SHP77 treated with DMSO at 0.1 percent for 48 hours (cell line): ENCODE measurements around the gene KIF1C.
"Not testable (repeated sequence)": the region's sequence is repeated elsewhere in the genome, so short reads cannot be mapped to it uniquely, and the experiment has no call there.

ENCODE experiments used
- DNase-seq: peaks from one replicate; lab custom pipeline; 2025; lab: John Stamatoyannopoulos, UW

Gene KIF1C

DNA sequence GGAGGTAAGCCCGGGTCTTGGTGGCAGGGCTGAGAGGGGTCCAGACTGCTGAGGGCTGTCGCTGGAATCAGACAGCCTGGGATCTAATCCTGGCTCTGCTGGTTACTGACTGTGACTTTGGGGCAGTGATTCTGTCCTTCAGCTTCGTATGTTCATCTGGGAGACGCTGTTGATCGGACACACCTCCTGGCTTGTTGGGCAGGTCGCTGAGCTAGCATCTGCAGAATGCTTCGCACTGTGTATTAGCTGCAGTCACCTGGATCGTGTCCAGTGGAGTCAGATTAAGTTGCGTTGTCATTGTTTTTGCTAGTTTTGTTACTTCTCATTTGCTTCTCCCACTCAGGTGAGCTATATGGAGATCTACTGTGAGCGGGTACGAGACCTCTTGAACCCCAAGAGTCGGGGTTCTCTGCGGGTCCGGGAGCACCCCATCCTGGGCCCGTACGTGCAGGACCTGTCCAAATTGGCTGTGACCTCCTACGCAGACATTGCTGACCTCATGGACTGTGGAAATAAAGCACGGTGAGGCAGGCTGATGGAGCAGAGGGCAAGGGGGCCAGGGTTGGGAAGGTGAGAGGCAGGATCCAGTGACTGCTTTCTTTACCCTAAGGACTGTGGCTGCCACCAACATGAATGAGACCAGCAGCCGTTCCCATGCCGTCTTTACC, 4.5 kb downstream of the KIF1C start:
- DNase-seq: no peak

DNA sequence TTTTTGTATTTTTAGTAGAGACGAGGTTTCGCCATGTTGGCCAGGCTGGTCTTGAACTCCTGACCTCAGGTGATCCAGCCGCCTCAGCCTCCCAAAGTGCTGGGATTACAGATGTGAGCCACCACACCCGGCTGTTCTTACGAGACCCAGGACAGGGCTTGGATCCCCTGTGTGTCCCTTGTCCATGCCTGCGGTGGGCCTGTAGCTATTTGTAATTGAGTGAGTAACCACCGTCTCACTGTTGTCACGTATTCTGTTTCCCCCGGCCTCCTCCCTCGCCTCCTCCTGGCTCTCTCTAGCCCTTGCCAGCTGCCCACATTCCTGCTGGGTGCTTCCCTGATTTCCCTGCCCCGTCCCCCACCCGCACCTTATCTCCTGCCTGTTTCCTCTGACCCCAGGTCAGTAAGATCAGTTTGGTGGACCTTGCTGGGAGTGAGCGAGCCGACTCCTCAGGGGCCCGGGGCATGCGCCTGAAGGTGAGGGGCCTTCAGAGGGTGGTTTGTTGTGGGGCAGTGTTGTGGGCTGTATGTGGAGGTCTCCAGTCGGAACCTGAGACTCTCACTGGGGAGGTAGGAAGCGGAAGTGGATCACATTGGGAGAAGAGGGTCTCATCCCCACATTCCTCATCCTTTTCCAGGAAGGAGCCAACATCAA, 5.6 kb downstream of the KIF1C start:
- no peak for DNase-seq

DNA sequence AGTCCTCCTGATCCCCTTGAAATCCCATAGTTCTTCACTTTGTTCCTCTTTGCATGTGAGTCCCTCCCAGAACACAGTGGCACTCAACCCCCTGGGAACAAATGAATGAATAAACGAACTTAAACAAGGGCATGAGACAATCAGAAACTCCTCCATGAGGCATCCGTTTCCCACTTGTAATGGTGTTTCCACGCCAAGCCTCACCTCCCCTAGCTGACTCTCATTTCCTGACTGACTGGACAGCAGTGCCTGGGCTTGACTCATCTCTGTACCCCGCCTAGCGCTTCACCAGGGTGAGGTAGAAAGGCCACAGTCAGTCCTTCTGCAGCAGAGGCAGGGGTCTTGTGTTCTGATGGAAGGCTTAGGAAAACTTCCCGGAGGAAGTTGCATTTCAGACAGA, 14.2 kb downstream of the KIF1C start:
- no peak for DNase-seq

DNA sequence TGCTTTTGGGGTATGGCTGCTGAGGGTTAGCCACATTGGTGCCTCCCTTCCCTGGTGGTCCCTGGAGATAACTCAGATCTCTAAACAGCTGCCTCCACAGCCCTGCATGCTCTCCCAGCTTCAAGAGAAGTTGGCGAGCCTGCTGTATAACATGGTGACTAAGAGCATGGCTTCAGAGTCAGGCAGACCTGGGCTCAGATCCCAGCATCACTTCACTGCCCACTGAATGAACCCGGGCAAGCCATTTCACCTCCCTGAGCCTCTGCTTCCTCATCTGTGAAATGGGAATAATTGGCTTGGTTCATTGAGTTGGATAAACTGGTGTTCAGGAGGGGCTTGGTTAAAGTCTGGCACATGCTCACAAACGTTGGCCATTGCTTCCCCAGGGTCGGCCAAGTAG, 16.6 kb downstream of the KIF1C start:
- no peak for DNase-seq

DNA sequence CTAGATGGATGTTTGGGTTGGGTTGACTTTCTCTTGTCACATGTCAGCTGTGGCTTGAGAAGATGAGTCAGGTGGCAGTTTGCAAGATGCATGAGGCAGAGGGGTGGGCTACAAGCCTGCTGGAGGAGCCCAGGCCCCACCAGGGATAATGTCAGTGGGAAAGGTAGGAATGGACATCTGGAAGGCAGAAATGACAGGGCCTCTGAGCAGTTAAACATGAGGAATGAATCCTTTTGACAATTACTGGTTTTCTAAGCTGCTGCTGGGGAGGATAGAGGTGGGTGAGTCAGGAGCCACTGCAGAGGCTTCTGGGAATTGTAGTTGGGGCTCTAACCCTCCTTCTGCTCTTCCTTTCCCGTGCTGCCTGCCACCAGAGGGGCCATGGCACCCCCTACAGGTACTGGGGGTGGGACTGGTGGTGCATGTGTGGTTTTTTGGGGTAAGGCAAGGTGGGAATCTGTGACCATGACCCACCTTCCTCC, 21.8 kb downstream of the KIF1C start:
- DNase-seq: no peak

DNA sequence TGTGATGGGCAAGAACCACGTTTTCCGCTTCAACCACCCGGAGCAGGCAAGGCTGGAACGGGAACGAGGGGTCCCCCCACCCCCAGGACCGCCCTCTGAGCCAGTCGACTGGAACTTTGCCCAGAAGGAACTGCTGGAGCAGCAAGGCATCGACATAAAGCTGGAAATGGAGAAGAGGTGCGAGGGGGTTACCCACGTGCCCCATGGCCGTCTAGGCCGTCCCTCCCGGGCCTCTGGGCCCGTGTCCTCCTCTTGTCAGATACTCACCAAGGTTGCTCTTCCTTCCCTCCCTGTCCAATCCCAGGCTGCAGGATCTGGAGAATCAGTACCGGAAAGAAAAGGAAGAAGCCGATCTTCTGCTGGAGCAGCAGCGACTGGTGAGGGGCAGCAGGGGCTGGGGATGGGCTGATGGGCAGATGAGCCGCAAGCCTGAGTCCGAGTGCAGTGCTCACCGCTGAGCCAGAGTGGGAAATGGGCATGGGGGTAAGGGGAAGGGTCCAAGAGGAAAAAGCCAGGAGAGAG, 22.8 kb downstream of the KIF1C start:
- no peak for DNase-seq

DNA sequence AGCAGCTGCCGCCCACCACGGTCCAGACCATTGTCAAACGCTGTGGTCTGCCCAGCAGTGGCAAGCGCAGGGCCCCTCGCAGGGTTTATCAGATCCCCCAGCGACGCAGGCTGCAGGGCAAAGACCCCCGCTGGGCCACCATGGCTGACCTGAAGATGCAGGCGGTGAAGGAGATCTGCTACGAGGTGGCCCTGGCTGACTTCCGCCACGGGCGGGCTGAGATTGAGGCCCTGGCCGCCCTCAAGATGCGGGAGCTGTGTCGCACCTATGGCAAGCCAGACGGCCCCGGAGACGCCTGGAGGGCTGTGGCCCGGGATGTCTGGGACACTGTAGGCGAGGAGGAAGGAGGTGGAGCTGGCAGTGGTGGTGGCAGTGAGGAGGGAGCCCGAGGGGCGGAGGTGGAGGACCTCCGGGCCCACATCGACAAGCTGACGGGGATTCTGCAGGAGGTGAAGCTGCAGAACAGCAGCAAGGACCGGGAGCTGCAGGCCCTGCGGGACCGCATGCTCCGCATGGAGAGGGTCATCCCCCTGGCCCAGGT, 24.5 kb downstream of the KIF1C start:
- DNase-seq: no peak

DNA sequence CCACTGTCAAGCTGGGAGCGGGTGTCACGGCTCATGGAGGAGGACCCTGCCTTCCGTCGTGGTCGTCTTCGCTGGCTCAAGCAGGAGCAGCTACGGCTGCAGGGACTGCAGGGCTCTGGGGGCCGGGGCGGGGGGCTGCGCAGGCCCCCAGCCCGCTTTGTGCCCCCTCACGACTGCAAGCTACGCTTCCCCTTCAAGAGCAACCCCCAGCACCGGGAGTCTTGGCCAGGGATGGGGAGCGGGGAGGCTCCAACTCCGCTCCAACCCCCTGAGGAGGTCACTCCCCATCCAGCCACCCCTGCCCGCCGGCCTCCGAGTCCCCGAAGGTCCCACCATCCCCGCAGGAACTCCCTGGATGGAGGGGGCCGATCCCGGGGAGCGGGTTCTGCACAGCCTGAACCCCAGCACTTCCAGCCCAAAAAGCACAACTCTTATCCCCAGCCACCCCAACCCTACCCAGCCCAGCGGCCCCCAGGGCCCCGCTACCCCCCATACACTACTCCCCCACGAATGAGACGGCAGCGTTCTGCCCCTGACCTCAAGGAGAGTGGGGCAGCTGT, 25.9 kb downstream of the KIF1C start:
- DNase-seq: no peak

DNA sequence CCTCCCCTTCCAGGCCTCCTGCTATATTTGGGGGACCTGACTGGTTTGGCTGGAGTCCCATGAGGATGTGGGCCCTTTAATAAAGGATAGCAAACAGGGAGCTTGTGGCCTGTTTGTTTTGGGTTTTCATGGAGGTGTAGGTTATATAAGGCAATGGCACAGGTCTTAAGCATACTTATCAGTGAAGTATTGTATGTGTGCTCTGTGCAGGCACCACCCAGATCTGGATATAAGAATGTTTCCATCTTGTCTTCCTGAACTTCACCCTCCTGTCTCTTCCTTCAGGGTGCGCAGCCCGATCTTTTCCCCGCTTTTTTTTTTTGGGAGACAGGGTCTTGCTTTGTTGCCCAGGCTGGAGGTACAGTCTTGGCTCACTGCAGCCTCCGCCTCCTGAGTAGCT, 26.9 kb downstream of the KIF1C start:
- no peak for DNase-seq

DNA sequence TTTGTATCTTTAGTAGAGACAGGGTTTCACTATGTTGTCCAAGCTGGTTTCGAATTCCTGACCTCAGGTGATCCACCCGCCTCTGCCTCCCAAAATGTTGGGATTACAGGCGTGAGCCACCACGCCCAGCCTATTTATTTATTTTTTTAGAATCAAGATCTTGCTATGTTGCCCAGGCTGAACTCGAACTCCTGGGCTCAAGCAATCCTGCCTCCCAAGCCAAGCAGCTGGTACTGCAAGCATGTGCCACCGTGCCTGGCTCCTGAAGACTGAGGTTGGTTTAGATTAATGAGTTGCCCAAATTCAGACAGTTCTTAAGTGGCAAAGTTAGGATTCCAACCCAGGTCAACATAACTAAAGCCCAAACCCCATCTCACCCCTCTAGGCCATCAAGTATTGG, 29.5 kb downstream of the KIF1C start:
- DNase-seq: no peak

DNA sequence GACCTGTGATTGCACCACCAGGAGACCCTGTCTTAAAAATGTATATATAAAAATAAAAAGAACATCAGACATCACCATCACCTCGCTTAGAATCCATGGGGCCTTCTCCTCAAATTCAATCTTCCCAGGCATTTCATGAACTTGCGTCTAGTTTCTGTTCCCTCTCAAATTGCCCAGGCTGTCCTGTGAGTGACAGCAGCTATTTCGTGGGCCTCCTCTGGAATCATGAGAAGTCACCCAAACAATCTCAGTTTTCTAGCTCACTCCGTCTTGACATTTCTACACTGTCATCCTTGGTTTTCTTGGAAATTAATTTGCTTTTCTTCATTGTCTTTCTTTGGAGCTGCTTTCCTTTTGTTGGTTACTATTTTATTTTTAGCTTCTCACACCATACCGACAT, 30.2 kb downstream of the KIF1C start:
- DNase-seq: no peak

DNA sequence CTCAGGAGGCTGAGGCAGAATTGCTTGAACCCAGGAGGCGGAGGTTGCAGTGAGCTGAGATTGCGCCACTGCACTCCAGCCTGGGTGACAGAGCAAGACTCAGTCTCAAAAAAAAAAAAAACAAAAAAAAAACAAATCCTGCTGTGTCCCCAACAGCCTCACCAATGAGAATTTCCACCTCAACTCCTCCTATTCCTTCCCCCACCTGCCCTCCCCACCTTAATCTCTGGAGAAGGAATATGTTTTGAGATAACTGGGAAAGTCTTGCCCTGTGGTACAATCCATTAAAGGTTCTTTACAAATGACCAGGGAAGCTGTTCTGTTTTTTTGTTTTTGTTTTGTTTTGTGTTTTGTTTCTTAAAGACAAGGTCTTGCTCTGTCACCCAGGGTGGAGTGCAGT, 32.4 kb downstream of the KIF1C start:
- not testable (repeated sequence) for DNase-seq

DNA sequence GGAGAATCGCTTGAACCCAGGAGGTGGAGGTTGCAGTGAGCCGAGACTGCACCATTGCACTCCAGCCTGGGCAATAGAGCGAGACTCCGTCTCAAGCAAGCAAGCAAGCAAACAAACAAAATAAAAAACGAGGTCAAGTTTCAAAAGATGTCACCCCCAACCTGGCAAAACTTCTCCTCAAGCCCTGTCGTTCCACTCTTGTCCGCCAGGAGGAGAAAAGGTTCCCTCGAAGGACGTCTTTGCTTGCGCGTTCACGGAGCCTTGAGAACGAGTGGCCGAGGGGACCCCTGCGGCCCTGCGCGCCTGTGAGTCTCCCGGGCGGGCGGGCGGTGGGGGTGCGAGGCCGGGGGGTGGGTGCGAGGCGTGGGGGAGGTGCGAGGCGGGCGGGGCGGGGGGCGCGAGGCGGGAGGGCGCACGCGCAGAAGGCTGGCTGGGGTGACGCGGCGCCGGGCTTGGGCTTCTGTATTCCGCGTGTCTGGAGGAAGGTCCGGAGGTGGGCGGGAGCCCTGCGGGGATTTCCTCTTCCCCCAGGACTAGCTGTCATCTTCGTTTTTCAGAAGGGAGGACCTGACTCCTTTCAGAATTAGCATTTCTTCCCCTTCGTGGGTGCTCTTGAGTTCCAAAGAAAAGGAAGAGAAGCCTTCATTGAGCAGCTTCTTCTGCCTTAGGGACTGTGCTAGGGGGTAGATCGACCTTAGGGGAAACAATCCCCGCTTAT, 33.8 kb downstream of the KIF1C start:
- peak; percentile 19 for DNase-seq

DNA sequence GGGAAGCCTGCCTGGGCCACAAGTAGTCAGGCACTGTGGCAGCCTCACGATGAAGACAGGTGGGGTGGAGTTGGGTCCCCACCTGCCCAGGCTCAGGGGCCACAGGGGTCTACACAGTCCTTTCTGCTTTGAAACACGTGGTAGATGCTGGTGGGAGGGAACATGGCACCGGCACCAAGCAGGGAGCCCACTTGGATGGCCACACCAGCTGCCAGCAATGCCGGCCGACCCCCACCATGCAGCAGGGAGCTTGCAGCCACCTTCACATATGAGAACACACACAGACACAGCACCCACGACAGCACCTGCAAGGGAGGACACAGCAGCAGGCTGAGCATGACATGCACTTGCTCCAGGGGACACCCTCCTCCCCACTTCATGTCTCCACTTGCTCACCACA, 35.1 kb downstream of the KIF1C start:
- no peak for DNase-seq

DNA sequence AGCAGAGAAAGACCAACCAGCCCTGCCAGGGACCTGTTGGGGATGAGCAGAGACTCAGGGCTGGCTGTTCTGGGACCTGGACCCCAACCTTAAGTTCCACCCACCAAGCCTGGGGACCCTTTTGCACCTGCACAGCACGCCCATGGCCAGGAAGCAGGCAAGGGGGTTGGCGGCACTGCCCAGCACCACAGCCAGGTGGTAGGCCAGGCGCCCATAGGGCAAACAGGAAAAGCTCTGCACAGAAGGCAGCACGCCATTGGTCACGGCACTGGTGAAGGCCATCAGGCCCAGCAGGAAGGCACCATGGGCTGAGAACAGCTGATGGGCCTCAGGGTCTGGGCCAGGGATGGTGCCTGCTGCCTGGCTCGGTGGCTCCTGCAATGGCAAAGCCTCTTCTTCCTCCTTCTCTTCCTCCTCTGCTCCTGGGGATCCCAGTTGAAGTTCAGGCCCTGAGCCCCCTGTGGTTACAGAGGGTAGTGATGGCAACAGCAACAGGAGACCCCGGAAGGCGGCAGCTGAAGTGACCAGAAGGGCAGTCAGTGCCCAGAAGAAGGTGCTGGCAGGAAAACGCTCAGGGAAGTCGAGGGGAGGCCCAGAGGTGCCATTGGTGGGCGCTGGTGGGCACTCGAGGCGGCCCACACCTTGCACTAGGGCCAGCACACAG, 35.7 kb downstream of the KIF1C start:
- no peak for DNase-seq

DNA sequence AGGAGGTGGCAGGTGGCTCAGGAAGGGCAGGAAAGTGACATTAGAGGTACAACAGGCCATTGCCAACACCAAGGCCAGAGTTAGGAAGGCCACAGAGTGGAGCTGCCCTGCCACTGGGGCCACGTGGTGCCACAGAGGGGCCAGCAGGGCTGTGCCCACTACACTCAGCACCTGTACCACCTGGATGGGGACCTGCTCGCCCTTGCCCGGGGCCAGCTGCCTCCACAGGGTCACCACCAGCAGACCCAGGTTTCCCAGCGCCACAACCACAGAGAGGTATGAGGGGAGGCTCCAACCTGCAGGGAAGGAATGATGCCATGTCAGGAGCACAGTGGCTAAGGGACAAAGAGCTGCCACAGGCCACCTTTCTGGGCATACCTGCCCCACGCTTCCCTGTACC, 36.3 kb downstream of the KIF1C start:
- no peak for DNase-seq

DNA sequence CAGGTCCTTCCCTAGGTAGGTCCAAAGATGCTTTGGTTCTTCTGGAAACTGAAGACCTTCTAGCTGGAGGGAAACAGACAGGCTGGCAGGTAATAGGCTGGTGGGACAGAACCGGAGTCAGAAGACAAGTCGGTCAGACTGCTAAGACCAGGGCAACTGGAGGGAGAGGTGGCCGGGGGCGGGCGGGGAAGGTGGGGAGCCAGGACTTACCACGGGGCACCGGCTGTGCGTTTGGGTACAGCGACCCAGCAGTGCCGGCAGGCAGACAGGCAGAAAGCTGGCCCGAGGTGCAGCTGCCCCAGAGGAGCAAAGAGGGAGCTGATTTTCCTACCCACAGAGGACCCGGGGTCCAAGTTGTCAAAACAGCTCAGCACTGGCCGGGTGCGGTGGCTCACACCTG, 36.9 kb downstream of the KIF1C start:
- no peak for DNase-seq

DNA sequence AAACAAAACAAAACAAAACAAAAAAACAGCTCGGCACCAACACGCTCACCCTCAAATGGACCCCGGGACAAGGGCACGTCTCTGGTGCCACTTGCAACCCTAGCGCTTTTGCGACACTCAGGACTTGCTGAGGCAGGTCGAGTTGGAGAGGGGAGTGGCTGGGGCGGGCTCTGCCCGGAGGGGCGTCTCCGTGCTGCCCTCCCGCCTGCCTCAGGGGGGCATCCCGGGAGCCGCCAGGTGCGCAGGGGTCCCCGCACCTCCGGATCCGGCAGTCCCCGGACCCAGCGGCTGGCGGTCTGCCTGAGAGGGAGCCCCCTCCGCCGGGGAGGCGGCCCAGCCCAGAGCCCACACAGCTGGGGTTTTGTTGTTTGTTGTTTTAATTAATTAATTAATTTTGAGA, 37.6 kb downstream of the KIF1C start, which contains the start of gene SLC52A1:
Gene SLC52A1, minus strand, starts transcription at position 112 of the 400 bp plus-strand sequence. CDS start 820 bp downstream, outside the sequence.
- no peak for DNase-seq

DNA sequence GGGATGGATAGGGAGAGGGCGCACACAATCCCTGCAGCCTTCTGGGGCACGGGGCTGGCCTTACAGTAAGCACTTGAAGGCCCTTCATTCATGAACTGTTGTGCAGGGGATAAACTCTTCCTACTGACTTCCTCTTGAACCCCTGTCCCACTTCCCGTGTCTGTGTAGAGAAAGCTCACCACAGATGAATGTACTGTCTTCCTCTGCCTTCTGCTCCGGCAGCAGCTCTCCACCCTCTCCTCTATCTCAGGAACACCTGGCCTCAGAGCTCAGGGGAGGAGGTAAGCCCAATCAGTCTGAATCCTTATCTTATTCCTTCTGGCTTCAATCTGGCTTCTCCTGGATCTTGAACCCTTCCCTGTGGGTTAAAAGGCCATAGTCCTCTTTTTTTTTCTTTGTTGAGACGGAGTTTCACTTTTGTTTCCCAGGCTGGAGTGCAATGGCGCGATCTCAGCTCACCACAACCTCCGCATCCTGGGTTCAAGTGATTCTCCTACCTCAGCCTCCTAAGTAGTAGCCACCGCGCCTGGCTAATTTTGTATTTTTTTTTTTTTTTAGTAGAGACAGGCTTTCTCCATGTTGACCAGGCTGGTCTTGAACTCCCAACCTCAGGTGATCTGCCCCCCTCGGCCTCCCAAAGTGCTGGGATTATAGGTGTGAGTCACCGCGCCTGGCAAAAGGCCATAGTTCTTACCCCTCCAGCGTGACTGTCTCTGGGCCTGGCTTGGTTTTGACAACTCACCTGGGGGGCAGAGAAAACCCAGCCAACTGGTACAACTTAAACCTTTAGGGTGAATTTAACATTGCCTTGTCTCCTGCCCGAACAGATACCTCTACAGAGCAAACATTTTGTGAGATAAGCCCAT, 44.6 kb downstream of the KIF1C start:
- DNase-seq: no peak

DNA sequence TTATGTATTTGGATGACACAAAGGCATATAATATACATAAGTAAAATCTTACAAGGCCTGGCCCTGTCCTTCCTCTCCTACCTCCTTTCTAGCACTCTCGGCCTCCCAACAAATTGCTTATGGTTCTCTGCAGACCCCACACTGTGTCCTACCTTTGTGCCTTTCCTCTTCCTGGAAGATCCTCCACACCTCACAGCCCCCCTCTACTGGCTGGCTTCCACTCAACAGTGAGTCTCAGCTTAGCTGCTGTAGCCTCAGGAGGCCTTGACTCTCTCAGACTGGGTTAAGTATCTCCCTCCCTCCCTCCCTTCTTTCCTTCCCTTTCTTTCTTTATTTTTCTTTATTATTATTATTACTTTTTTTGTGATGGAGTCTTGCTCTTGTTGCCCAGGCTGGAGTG, 45.8 kb downstream of the KIF1C start:
- DNase-seq: no peak

DNA sequence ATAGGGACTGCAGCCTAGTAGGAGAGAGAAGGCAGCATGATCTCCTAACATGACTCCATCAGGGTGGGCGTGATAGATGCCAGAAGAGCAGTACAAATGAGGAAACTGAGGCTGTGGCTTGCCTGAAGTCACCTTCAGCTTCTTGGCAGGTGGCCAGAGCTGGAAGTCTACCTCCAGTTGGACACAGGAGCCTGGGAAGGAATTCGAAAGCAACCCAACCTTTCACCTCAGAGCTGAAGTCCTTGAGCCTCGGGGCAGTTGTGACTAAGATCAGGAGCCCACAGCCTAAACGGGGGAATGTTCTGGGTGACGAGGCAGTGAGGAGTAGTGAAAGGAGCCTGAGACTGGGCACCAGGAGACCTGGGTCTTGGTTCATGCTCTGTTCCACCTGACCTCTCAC, 46.9 kb downstream of the KIF1C start:
- no peak for DNase-seq
